Ureter (tissue), 1 donor: ENCODE measurements around the gene DDX24. TPM values are rescaled to one million over a fixed set of nuclear protein-coding genes. Genes with fewer than 3 reads are reported as not detected.
A peak's percentile ranks its signal among the peaks of the same experiment; 100 is the strongest.

Source experiments
- DNase-seq: peaks from one replicate; pipeline ENCODE4 v3.0.0-alpha.2; 2020; ENCODE audit warnings: low spot score
- total RNA-seq: library from RNA; stranded (reverse); gene quantifications from one replicate; pipeline ENCODE4 v1.2.4, GENCODE V29; 2023
- donor health status: DM: yes; HTN: yes; CAD: no.

DDX24 gene
- total RNA-seq, 1 donor from 2014 or later: 191 TPM

DNA sequence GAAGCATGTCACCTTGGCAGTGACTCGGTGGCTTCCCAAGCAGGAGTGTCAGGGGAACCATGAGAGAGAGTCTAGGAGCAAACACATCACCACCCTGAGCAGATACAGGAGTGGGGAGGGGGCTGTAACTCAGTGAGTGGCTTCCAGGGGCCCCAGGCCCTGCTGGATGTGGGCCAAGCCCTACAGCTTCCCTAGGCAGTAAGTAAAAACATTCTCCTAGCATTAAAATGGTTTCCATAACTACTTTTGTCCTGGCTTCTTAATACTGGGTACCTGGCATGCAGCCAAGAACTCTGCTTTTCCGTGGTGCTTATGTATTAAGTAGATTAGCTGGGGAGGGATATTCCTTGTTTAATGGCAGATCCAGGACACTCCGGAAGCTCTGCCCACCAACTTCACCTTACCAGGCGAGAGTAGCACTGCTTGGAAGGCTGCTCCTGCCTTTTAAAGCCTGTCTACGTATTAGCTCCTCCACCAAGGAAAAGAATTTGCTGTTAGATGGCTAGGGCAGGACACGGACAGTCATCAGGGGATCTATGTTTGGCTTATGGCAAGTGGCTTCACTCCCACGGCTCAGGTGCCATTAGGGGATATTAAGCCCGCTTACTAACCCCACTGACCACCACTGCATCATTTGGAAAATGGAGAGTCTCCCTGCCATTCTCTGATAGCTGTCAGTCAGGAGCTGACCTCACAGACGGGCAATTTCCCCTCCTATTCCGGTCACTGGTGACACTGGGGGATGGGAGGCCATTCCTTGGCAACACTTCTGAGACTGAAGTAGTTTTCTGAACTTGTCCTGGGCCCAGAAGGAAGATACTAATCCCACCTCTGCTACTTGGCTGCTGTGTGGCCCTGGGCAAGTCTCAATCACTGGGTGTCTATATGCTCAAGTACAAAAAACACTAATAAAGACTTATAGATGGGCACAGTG is 32.0 kb downstream of the DDX24 start:
- peak; percentile 26 for DNase-seq

DNA sequence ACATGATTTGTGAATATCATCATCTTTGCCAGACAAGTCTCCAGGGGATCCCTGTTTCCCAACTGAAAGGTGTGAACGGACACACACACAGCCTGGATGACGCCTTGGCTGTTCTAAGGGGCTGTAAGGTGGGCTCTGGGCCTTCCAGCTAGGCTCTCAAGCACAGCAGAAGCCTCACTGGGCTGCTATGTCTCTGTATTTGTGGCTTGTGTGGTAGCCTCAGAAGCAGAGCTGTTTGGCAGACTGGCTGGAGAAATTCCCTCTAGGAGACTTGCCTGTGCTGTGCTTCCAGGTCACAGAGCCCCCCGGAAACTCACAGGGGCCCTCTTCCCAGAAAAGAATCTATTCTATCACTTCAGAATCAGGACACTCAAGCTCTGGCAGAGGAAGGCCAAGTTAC is 33.4 kb downstream of the DDX24 start:
- no peak for DNase-seq

DNA sequence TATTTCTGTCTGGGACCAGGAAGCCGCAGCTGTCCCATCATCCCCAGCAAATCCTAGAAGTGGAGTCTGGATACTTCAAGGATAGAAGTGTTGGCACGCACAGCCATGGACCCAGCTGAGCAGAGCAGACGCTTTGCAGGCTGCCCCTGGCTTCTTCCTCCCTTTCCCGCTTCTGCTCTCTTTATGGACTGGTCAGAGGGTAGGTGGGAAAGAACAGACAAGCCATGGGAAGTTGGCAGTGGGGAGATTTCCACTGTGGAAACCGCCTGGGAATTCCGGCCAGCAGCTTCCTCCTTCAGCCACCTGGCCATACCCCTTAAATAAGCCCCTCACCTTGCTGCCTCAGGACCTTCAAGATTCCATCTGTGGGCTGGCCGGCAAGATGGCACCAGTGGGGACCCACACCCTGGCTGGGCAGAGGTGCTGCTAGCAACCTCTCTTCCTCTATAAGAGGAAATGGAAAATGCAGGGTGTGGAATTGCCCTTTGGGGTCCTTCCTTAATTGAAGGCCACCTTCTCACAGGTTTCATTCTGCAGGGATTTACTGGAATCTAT is 34.2 kb downstream of the DDX24 start:
- DNase-seq: no peak

DNA sequence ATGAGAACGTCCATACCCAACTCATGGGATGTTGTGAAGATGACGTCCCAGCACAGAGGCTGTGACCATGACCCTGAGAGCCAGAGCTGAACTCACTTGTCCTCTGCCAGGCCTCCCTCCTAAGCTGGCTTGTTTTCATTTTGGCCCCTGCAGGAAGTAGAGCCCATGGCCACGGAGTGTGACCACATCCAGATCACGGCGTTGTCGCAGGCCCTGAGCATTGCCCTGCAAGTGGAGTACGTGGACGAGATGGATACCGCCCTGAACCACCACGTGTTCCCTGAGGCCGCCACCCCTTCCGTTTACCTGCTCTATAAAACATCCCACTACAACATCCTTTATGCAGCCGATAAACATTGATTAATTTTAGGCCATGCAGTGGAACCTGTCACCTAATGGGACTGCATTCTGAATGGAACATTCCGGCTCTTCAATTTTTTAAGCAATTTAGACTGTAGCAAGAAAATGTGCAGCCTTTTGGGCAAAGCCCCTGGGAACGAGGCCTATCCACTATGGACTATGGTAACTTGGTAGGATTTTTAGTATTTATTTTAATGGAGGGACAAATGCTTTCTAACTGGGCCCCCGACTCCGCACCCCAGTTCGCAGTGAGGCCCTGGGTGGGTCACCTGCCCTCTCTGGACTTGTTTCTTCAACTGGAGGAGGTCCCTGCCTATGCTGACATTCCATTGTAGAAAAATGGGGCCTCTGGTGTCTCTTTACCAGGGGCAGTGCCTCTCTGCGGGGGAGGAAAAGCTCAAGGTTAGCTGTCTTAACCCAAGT is 35.2 kb downstream of the DDX24 start:
- DNase-seq: no peak

DNA sequence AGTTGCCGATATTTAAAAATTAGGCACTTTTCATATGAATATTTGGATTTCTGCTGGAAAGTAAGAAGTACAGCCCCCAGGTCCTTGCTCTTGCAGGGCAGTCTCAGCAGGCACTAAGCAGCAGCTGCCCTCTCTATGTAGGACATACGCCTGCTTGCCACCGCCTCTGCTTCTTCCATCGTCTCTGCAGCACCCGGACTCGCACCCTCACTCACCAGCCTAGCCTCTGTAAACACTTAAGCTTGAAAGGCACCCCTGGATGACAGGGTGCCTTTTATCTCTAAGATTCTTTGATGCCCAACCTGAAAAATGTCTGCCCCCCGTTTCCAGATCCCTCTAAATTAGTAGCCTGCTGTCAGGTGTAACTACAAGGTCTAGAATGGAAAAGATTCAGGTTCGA is 35.9 kb downstream of the DDX24 start:
- no peak for DNase-seq

DNA sequence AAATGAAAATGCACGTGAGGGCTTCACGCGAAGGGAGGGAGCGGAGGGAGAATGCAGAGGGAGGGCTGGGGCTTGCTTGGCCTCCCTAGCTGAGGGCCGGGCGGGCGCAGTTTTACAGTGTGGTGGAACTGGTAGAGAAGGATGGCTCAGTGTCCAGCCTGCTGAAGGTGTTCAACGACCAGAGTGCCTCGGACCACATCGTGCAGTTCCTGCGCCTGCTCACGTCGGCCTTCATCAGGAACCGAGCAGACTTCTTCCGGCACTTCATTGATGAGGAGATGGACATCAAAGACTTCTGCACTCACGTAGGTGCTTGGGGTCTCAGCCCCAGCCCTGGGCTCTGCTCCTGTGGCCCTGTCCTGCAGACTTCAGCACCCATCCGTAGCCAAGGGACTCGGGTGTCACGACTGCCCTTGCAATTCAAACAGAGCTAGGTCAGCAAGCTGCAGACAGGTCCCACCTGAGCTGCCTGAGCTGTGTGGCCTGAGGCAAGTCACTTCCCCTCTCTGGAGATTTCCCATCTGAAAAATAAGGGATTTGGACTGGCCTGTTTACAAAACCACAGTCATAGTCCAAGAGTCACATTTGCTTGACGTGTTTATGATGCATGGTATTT is 36.4 kb downstream of the DDX24 start:
- no peak for DNase-seq

DNA sequence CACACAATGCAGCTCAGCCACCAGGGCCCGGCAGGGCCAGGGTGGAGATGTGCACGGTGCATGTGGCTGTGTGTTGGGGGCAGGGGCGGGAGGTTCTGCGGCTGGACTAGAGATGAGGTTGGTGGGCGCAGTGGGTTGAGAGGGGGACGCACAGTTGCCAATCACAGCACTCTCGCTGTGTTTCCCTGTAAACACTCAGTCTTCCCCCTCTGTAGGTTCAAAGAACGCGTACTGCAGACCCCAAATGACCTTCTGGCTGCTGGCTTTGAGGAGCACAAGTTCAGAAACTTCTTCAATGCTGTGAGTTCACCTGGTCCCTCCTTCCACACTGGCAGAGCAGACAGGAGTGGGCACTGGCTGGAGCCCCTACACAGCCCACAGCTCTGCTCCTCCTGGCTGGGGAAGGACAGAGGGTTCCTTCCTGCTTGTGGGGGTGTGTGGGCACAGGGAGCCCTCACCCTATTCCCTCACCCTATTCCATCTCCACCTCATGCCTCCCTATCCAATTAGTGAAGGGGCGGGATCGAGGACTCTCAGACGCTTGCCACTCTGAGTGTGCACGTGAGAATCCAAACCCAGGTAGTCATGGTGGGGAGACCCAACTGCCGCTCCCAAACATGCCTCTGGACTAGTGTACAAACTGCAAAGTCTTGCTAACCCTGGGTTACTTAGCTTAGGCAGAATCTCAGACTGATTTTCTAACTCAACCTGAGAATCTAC is 37.1 kb downstream of the DDX24 start:
- DNase-seq: no peak

DNA sequence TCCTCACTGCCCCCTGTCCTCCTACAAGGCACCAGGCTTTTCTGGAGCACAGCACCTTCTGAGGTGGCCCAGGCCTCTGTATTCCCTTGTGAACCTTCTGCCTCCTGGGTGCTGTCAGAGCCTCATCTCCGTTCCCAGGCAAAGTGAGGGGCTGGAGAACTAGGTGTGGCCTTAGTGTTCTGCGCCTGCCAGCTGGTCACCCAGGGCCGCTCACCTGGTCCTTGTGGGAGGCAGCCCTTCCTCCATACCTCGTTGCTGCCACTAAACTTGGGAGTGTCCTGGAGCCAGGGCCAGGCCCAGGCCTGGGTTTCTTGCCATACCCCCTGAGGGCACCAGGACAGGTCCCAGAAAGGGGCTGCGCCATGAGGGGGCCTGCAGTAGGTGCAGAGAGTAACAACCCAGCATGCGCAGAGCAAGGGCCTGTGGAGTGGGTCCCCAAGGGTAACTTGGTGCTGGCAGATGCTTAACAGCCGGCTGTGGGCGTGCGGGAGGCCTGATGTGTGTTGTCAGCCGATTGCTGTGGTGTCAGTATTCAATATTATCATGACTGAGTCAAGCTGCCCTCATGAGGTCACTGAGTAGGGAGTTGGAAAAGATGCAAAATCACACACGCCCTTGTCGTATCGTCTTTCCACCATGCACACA is 37.8 kb downstream of the DDX24 start:
- DNase-seq: no peak

DNA sequence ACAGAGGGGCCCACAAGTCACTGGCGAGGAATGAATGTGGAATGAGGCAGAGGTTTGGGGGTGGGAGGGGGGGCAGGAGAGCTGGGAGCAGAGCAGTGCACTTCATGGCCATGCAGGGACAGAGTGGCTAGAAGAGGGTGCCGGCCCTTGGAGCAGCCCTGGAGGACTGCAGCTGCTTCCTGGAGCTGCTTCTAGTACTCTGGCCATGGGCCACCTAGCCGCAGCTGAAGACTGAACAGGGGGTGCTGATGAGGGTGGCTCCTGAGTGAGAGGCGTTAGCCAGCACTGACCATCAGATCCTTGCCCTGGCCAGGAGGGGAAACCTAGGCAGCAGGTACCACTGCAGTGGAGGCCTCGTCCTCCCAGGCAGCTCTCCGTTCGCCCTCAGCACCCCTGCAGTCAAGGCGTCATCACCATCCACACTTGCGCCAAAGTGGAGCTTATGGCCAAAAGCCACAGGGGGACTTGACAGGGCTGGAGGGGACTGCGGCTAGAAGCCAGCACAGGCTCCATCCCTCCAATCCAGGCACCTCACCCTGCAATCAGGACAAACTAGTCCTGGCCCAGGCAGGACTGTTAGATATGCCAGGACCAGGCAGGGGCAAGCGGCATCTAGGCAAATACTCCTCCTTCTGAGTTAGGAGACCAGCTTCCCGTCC is 38.4 kb downstream of the DDX24 start:
- DNase-seq: no peak

DNA sequence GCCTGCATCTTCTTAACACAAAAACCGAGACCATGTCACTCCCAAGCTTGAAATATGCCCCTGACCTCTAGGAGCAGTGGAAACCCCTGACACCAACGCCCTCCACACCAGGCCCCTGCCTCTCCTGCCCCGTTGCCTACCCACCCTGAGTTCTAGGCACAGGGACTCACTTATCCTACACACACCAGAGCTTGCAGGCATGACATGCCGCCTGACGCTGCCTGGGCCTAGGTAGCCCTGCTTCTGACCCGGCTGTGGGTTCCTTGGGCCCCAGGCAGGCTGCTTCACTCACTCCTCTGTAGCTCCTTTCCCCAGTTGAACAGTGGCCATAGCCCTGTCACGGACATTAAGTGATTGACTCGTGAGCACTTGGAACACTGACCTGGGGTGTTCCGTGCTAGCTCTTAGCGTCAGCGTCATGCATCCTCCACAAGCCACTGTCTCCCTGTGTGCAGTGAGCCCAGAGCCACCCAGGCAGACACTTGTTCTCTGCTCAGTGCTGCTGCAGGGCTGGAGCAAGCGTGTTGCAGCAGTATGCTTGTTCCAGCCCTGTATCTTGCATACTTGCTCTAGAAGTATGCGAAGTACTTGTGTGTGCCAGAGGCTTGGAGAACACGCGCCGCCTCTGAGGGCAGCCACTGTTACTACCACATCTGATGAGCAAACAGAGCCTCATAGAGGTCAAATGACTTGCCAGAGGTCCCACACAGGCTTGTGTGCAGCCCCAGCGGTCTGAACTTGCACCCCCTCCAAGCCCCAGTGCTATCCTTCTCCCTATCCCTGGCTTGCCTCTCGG is 39.3 kb downstream of the DDX24 start:
- no peak for DNase-seq

DNA sequence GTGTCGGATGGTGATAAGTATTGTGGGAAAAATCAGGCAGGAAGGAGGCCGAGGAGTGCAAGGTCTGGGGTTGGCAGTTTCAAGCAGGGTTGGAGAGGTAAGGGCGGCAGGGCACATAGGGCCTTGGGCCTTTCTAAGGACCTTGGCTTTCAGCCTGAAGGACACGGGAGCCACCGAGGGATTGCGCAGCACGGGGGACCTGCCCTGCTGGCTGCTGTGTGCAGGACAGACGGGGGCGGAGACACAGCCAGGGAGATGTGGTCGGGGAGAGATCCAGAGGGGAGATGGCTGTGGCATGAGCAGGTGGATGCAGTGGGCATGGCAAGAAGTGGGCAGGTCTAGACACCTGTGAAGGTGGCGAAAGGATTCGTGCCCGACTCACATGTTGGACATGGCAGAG is 40.2 kb downstream of the DDX24 start:
- no peak for DNase-seq

DNA sequence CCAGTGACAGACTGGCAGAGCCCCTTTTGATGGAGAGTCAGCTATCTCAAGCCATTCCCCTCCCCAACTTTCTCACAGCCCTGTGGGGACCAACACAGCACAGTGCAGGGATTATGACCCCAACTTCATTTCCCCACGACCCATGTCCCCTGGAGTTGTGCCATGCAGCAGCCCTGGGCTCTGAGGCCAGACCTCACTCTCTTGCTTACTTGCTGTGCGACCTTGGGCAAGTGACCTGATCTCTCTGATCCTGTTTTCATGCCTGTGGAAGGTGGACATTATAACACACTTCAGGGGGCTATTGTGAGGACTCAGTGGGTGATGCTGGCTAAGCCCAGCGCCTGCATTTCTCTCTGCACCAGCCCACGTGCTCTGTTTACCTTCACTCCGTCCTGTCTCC is 40.8 kb downstream of the DDX24 start:
- no peak for DNase-seq

DNA sequence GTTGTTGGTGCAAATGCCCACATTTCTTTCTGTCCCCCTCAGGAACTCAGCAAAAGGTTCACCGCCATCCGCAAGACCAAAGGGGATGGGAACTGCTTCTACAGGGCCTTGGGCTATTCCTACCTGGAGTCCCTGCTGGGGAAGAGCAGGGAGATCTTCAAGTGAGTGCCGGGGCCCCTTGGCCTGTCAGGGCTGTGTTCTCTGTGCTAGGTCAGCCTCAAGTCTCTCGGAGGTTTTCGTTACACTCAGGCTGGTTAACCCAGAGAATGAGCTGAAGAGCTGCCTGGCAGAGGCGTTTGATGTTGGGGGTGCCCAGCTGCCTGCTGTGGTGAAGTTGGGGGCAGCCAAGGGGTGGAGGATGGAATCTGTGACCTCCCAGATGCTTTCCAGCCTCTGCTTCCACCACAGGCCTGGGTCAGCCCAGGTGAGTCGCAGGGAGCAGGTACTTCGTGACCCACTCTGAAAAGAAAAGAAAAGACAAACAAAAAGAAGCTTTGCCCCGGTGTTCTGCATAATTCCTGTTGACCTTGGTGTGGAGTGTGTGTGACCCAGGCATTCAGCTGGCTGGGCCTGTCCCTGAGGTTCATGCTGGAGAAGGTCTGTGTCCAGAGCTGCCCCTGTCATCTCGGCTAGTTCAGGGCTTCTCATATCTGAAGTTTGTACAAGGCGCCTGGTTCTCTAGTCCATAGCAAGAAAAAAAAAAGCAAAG is 41.9 kb downstream of the DDX24 start:
- no peak for DNase-seq

DNA sequence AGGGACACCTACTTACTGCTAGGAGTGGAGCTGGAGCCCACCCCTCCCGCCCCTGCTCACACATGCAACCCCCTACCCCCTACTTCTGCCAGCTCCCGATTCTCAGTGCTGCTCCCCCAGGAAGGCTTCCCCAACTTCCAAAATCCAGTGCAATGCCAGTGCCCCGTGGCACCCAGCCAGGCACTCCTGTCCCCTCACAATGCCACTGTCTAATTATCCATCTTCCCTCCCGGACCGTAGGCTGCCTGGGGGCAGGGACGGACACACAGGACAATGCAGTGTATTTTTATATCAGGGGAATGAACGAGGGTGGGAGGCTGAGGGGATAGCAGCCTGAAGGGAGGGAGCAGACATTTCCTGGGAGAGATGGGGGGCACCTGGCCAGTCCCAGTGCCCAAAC is 42.5 kb downstream of the DDX24 start:
- no peak for DNase-seq

DNA sequence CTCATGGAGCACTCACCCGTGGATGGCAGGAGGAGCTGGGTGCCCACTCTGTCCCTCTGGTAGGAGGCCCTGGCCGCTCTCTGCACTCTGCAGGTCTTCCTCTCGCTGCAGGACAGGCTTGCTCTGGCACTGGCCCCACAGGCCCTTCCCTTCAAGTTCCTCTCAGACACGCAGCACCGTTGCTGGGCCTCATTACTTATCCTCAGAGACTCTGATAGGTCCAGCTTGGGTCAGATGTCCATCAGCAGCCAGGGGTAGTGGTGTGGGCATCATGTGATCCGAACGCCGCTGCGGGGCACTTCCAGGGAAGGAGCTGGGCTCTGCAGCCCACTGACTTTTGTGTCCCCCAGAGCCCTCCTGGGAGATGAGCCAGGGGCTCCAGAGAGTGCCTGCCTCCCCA is 43.0 kb downstream of the DDX24 start:
- DNase-seq: no peak

DNA sequence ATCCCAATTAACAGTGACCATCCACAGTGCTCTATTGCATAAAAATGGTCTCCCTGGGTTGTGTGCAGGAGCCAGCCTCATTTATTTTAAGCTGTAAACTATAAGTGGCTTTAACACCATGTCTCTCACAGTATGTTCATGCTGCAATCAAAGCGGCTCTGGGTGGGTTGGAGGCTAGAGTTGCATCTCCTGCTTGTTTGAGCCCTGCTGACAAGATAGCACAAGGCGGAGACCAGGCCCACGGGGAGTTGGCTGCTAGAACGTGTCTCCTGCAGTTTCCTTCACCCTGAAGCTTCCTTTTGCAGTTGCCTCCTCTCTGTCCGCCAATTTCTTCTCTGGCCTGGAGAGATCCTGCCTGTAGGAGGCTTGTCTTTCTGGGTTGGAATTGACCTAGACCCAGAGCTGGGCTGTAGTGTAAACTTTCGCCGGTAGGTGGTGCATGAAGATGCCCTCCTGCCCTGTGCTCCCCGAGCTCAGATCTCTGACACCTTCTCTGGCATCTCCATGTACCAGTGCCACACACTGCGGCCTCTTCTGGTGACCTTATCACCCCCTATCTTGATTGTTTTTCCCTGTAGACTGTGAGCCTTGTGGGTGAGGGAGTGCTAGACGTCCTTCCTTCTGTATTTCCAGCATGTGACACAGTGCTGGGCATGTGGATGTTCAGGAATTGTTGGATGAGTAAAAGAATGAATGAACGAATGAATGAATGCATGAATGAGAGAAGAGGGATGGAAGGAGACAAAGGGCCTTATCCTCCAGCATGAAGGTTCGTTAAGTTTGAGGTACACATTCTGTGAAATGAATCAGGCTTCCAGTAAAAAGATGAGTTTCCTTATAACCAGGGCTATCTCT is 44.5 kb downstream of the DDX24 start:
- DNase-seq: peak; percentile 72

DNA sequence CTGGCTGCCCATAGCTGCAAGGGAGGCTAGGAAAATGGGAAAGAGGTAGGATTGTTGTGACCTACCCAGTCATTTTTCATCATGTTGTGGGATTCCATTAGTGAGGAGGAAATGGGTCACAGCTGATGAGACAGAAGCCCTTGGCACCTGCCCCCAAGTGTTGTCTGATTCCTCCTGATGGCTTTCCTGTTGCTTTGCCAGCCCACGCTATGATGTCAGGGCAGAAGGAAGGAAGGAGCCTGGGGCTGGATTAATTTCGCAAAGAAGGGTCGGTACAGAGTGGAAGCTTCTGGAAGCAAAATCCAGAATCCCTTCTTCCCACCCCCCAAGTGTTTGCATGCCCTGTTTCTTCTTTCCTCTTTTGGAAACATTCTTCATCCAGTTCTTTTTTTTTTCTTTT is 46.1 kb downstream of the DDX24 start:
- no peak for DNase-seq

DNA sequence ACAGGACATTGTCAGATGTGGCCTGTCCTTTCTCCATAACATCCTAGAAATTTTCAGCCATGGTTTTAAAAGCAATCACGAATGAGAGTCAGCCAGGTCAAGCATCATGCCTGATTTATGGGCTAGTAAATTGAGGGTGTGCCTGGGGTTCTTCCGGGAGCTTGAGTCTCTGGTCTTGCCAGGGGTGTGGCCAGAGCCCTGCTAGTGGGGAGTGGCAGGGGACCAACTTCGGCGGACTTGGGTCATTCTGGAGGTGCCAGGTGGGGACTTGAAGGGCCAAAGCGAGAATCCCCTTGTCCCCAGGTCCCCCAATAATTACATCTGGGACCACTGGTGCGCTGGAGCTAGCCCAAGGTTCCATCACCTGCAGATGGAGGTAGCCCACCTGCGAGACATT is 49.1 kb downstream of the DDX24 start:
- no peak for DNase-seq
